Measurements from ENCODE around the gene PHF21A.
"Not testable (repeated sequence)": the region's sequence is repeated elsewhere in the genome, so short reads cannot be mapped to it uniquely, and the experiment has no call there.

The PHF21A gene

DNA sequence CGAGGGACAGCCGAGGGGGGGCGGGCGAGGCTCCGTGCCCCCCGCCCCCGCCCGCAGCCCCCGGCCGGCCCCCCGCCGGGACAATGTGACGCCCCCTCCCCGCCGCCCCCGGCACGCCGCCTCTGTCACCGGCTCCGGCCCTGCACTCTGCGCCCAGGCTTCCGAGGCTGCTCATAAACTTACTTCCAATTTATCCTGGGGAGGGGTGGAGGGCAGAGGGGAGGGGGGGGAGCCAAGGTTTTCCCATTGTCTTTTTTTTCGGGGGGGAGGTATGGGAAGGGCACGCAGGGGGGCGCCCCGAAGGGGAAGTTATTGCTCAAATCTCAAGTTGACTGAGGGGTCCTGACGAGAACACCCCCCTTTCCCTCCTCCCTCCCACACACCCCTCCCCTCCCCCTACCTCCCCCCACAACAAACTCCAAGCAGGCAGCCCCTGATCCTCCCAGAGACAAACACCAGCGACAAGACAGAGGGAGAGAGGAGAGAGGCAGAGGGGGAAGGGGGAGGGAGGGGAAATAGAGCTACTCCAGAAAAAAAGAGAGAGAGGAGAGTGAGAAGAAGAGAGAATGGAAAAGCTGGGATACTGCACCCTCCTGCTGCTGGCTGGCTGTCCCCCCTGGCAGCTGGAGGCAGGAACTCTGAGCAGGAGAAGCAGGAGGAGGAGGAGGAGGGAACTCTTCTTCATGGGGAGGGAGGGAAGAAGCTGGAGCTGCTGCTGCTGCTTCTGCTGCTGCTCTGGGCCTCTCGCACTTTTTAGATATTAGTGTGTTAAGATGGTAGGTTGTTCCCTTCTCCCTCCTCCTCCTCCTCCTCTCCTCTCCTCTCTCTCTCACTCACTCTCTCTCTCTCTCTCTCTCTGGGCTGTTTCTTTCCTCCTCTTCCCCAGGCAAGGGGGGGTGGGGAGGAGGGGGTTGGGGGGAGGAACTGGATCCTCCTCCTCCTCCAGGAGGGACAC, 631 bp downstream of the PHF21A start:
- peak; percentile 82 for DNase-seq (ENCODE audit: low spot score)

GRCh38 chr11:46119352-46120216, 1.7 kb downstream of the PHF21A start:
- DNase-seq (ENCODE audit: low spot score): peak; percentile 76

GRCh38 chr11:46118702-46119351, 2.4 kb downstream of the PHF21A start:
- DNase-seq (ENCODE audit: low spot score): no peak

- peak; percentile 67 for DNase-seq (ENCODE audit: low spot score)
Observed at GRCh38 chr11:46117842-46118241, 3.4 kb downstream of the PHF21A start.

GRCh38 chr11:46116712-46117037, 4.6 kb downstream of the PHF21A start:
- not testable (repeated sequence) for DNase-seq (ENCODE audit: low spot score)

DNA sequence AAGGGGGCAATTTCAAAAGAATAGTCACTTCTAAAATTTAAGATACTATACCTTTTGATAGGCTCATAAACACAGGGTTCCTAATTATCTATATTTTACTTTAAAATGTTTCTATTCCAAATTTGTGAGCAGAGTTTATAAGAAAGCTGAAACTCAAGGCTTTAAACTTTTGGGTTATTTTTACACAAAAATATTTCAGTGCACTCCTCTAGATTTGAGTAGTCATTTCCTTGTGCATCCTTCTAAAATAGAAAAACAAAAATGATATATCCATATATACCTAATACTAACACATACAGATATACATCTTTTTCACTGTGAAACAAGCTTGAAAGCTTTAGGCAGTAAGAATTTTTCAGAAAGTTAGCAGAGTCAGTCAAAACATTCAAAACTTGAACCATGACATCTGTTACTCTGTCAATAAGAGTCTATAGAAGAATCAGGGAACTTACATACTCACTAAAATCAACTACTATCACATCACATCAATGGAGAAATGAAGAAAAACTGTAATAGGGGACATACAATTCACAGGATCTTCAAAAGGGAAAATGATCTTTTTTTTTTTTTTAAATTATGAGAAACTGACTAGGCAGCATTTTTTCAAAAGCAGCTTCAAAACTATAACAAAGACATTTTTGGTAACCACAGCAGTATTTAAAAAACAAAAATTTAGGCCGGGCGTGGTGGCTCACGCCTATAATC, 5.1 kb downstream of the PHF21A start:
- DNase-seq (ENCODE audit: low spot score): no peak

DNA sequence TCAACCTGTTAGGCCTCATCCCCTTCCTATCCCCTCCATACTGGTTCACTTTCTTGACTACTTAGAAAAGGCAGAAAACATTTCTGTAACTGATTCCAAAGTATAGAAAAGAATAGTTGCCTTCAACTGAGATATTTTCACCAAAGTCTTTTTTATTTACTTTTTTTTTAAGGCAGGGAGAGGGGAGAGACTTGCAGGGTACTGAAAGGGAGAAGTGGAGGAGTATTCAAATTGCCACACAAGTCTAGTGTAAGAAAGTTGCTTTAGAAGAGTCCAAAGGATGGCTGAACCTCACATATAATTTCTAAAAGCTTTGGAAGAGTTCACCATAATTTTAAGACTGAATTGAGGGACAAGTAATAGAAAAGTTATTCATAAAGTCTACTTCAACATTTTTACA, 6.3 kb downstream of the PHF21A start:
- no peak for DNase-seq (ENCODE audit: low spot score)

DNA sequence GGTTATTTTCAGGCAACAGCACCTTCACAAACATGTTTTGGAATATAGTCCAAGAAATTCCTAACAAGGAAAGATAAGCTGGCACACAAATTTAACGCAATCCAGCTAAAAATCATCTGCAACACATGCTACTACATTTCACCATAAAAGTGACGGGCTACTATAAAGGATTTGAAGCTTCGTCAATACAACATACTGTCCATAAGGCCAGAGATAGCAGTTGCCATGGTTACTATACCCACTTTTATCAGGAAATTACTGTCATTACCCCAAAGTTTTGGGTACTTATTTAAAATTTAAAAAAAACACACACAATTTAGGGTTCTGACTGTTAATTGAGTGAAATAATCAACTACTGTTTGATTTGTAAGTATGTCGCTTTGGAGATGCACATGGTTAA, 6.9 kb downstream of the PHF21A start:
- no peak for DNase-seq (ENCODE audit: low spot score)

DNA sequence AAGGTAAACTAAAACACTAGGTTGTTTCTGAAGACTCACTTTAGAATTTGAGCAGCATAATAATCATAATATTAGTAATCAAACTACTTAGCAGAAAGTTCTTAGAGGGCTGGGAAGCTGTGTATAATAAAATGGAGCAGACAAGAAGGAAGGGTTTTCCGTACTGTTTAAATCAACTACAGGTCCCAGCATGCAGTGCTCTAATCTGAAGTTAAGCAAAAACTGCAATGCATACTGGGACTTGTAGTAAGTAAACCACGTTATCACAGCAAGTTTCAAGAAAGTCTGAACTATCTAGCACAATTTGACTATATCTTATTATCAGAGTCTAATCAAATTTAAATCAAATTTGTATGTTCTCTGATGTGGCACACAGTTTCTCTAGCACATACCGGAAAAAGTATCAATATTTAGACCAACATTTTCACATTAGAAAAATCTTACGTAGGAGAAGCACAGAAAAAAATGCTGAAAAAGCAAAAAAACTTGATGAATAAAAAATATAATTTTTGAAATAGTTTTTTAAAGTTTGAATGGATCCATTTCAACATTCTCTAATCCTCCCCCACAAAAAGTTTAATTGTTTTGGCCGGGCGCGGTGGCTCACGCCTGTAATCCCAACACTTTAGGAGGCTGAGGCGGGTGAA, 8.2 kb downstream of the PHF21A start:
- peak; percentile 87 for DNase-seq (ENCODE audit: low spot score)

GRCh38 chr11:46108751-46109150, 12.5 kb downstream of the PHF21A start:
- DNase-seq (ENCODE audit: low spot score): no peak

DNA sequence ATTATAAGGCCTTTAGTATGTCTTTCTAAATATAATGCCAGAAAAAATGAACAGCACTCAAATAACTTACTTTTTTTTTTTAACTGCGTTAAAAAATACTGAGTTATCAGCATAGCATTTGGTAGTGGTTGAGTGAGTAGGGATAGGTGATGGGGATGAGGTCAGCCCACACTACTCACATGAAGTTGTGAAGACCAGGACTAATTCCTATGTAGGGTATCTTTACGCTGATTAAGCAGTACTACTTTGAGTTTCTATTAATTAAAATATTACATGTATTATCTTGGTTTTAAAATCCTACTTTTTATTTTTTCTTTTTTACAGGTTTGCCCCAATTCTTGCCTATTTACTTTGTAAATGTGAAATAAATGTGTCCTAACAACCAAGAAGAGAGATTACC, 13.5 kb downstream of the PHF21A start:
- DNase-seq (ENCODE audit: low spot score): no peak

- no peak for DNase-seq (ENCODE audit: low spot score)
Observed at GRCh38 chr11:46107408-46107718, 13.9 kb downstream of the PHF21A start.

DNA sequence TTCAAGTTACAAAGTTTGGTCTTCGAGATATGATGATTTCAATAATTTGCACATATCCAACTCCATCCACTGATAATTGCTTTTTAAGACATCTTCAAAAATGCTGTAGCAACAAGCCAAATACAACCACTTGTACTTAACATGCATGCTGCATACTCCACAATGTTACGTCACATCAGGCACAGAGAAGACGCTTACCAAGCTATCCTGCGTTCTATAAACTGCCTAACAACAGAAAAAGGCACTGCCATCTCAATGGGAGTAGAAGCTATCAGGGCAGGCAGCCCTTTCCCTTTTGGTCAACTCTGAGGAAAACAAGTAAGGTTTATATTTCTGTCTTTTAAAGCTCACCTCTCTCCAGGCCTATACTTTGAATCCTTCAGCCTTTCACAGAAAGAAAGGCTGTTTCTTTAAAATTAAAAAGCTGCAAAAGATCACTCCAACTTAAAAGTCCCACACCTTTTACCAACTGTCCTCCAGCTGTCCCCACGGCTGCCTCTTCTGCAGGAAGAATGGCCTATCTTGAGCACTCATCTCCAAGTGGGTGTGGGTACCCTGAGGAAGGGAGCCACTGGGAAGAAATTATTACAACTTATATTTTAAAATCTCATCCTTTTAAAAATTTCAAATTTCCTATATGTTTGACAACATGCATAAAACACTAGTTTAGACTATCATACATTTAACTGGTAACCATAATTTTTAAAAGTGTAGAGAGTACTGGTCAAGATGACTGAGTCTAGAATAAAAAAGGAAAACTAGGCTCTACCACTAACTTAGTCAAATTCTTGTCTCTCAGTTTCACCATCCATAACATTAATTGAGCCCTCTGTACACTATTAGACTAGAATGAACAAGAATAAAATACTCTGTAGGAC, 14.5 kb downstream of the PHF21A start:
- no peak for DNase-seq (ENCODE audit: low spot score)

GRCh38 chr11:46105926-46106325, 15.3 kb downstream of the PHF21A start:
- DNase-seq (ENCODE audit: low spot score): no peak

DNA sequence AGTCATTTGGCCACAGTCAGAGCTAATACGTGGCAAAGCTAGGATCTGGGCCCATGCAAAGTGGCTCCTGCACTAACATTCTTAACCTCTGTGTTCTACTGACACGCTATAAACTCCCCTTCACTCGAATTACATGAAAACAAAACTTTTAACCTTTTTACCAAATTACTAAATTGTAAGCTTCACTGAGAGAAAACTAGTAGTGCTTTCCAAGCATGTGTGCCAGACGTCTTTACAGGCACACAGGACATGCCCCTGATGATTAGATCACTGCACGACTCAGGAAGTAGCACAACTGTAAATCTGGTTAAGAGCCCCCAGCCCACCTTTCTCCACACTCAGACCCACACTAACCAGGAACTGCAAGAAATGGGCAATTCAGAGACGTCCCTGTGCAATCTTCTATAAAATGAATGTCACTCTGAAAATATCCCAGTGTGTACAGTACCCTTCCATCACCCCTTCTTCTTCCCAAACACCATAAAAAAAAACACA, 16.1 kb downstream of the PHF21A start:
- DNase-seq (ENCODE audit: low spot score): no peak

DNA sequence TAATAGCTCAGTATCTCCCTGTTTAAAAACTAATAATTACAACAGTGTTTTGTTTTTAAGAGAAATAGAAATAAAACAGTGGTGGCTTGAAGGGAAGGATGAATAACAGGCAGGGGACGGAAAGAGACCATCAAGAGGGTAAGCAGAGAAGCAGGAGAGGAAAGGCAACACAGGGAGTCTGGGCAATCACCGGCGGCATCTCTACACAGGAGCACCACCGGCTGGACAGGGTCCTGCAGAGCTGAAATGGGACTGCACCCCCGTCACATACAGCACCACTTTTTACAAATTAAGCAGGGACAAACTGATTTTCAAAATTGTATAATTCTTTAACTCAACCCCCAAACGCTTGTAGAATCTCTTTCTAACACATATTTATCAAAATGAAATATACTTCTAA, 18.4 kb downstream of the PHF21A start:
- no peak for DNase-seq (ENCODE audit: low spot score)

DNA sequence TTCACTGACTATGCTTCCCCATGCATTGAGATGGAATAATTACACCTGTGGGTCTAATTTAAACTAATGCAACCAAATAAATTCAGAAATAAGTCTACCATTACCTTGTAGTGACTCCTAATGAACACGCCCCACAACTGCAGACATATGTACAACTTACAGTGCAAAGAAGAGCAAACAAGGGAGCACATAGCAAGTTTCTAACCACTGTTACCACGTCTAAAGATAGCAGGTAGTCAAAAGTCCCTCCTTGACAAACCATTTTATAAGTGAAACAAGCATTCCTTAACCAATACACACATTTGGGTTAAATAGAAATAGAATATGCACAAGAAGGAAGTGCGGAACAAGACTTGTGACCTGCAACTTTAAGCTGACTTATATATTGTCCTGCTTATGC, 20.6 kb downstream of the PHF21A start:
- no peak for DNase-seq (ENCODE audit: low spot score)

DNA sequence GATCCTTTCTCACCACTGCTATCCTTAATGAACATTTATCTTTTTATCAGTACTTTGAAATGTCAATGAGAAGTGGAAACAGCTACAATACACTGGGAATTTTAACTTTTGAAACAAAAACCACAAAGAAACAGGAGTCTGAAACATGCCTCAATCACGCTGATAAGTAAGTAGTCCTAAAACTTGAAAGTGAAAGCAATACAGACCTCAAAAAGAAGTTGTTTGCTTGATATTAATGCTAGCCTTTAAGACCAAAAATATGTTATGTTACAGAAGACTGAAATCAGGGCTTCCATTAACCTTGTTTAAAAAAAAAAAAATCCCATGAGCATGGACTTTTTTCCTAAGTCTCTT, 21.3 kb downstream of the PHF21A start:
- DNase-seq (ENCODE audit: low spot score): no peak

DNA sequence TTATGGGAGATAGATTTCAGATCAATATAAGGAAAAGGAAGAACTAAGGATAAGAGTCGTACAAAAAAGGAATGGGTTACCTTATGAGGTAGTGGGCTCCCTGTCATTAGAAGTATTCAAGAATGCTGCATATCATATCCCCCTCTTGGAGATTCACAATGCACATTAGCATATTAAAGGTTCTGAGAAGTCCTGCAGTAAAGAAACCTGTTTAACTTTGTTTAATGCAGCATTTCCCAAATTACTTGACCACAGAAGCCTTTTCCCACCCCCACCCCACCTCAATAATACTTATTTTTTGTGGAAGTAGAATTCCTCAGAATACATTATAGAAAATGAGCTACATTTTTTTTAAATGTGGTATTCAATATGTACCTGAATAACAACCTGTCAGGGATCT, 30.9 kb downstream of the PHF21A start:
- DNase-seq (ENCODE audit: low spot score): no peak

DNA sequence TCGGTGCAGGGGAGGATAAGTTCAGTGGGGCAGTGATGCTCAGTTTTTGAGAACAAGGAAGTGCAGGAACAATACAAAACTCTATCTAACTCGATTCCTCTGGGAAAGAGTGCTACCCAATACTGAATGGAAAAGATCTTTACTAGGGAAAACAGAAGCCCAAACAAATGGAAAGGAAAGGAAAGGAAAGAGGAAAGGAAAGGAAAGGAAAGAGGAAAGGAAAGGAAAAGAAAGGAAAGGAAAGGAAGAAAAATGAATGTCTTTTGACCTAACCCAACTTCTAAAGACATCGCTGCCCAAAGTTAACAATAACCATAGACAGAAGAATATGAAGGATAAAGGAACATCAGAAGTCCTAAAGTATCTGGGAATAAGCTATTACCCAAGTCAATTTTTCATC, 41.6 kb downstream of the PHF21A start:
- no peak for DNase-seq (ENCODE audit: low spot score)

DNA sequence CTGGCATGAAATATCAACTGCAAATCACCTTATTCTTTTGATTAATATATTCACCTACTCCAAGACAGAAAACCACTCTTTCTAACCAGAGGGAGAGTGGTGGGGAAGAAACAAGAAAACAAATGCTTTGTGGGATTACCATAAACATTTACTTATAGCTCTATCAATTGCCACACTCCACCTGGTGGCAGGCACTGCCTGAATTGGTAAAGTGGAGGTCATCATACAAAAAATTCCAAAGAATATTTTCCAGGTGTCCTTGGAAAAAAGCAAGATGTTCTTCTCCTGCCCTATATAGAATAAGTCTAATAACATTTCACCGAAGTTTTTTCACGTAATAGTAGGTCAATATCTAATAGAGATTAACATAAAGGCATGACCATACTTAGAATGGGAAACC, 45.3 kb downstream of the PHF21A start:
- DNase-seq (ENCODE audit: low spot score): no peak
